Ishikawa (cell line): ENCODE results near the gene ACACB.

ENCODE experiments used
- CEBPB ChIP-seq: IDR thresholded peaks from 2 replicates; pipeline ENCODE4 v1.6.1; 2012
- CREB1 ChIP-seq: IDR thresholded peaks from 2 replicates; pipeline ENCODE4 v1.6.1; 2012; ENCODE audit warnings: low read depth
- EGR1 ChIP-seq: IDR thresholded peaks from 2 replicates; pipeline ENCODE4 v1.6.1; 2012
- EP300 ChIP-seq: IDR thresholded peaks from 2 replicates; pipeline ENCODE4 v1.6.1; 2012; ENCODE audit warnings: borderline replicate concordance
- FOXM1 ChIP-seq: IDR thresholded peaks from 2 replicates; pipeline ENCODE4 v1.6.1; 2012; ENCODE audit warnings: low read depth, borderline replicate concordance
- NFIC ChIP-seq: IDR thresholded peaks from 2 replicates; pipeline ENCODE4 v1.6.1; 2012
- RAD21 ChIP-seq: IDR thresholded peaks from 2 replicates; pipeline ENCODE4 v1.6.1; 2012; ENCODE audit warnings: low read depth
- TAF1 ChIP-seq: IDR thresholded peaks from 2 replicates; pipeline ENCODE4 v1.6.1; 2012; ENCODE audit warnings: low read depth, mild to moderate bottlenecking
- TCF12 ChIP-seq: IDR thresholded peaks from 2 replicates; pipeline ENCODE4 v1.6.1; 2012; ENCODE audit warnings: low read depth
- TEAD4 ChIP-seq: IDR thresholded peaks from 2 replicates; pipeline ENCODE4 v1.6.1; 2012
- USF1 ChIP-seq: IDR thresholded peaks from 2 replicates; pipeline ENCODE4 v1.6.1; 2012
- YY1 ChIP-seq: IDR thresholded peaks from 2 replicates; pipeline ENCODE4 v1.6.1; 2012; ENCODE audit warnings: low read depth
- ZBTB7A ChIP-seq: IDR thresholded peaks from 2 replicates; pipeline ENCODE4 v1.6.1; 2012; ENCODE audit warnings: low read depth
- TF ChIP-seq, protein P1 (sequence below): IDR thresholded peaks from 2 replicates; pipeline ENCODE4 v1.6.1; 2012
- TF ChIP-seq, protein P2 (sequence below): IDR thresholded peaks from 2 replicates; pipeline ENCODE4 v1.6.1; 2012; ENCODE audit warnings: low read depth, mild to moderate bottlenecking

Gene ACACB

GRCh38 chr12:109131154-109132050 lies 15.0 kb downstream of the ACACB start:
- no peak for TF ChIP-seq YY1
- no peak for TF ChIP-seq CEBPB
- no peak for TF ChIP-seq ZBTB7A
- no peak for TF ChIP-seq TCF12
- TF ChIP-seq CREB1, result no peak
- no peak for TF ChIP-seq EP300
- no peak for TF ChIP-seq EGR1
- no peak for TF ChIP-seq TAF1
- TF ChIP-seq TEAD4, result no peak
- TF ChIP-seq, protein P1, sequence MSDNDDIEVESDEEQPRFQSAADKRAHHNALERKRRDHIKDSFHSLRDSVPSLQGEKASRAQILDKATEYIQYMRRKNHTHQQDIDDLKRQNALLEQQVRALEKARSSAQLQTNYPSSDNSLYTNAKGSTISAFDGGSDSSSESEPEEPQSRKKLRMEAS, result no peak
- TF ChIP-seq NFIC, result no peak
- no peak for TF ChIP-seq USF1
- TF ChIP-seq, protein P2, sequence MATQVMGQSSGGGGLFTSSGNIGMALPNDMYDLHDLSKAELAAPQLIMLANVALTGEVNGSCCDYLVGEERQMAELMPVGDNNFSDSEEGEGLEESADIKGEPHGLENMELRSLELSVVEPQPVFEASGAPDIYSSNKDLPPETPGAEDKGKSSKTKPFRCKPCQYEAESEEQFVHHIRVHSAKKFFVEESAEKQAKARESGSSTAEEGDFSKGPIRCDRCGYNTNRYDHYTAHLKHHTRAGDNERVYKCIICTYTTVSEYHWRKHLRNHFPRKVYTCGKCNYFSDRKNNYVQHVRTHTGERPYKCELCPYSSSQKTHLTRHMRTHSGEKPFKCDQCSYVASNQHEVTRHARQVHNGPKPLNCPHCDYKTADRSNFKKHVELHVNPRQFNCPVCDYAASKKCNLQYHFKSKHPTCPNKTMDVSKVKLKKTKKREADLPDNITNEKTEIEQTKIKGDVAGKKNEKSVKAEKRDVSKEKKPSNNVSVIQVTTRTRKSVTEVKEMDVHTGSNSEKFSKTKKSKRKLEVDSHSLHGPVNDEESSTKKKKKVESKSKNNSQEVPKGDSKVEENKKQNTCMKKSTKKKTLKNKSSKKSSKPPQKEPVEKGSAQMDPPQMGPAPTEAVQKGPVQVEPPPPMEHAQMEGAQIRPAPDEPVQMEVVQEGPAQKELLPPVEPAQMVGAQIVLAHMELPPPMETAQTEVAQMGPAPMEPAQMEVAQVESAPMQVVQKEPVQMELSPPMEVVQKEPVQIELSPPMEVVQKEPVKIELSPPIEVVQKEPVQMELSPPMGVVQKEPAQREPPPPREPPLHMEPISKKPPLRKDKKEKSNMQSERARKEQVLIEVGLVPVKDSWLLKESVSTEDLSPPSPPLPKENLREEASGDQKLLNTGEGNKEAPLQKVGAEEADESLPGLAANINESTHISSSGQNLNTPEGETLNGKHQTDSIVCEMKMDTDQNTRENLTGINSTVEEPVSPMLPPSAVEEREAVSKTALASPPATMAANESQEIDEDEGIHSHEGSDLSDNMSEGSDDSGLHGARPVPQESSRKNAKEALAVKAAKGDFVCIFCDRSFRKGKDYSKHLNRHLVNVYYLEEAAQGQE, result no peak
- no peak for TF ChIP-seq FOXM1
- no peak for TF ChIP-seq RAD21

DNA sequence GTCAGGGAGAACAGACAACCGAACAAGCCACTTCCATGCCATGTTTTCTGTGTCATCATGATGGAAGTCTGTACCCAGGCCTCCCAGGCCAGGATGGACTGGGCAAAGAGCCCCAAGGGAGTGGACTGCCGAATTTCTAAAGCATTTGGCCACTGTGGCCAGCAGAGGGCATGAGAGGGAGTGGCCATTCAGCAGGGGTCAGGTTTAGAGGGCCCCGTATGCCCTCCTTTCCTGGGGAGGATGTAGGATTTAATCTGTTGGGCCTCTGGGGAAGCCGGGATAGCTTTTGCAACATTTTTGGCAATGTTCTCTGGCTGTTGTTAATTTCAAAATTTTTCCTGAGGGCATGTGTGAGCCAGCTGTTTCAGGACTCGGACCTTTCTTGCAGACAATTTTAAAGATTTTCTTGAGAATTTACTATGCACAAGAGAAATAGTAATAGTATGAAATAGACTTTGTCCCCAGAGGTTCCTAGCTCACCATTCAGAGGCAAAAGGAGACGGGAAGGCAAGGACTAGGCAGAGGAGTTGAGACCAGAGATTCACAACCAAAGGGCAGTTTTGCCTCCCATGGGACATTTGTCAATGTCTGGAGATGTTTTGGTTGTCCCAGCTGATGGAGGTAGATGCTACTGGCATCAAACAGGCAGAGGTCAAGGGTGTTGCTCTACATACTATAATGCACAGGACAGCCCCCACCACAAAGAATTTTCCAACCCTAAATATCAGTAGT lies 18.0 kb downstream of the ACACB start:
- peak; percentile 60 for TF ChIP-seq RAD21
- TF ChIP-seq TCF12, result no peak
- TF ChIP-seq EP300, result no peak

- TF ChIP-seq EP300, result no peak
- TF ChIP-seq CREB1, result no peak
- TF ChIP-seq USF1, result no peak
- no peak for TF ChIP-seq ZBTB7A
- TF ChIP-seq TCF12, result no peak
- no peak for TF ChIP-seq CEBPB
- TF ChIP-seq RAD21, result no peak
- TF ChIP-seq, protein P1, result no peak
These were observed 20.7 kb downstream of the ACACB start for GRCh38 chr12:109137055-109137454.

- TF ChIP-seq EGR1 (no peak), TAF1 (no peak), EP300 (no peak), NFIC (no peak), RAD21 (no peak), YY1 (no peak), TCF12 (no peak), CEBPB (no peak), USF1 (no peak), ZBTB7A (no peak), FOXM1 (no peak), TEAD4 (no peak), CREB1 (no peak)
- TF ChIP-seq, protein P1, result no peak
- TF ChIP-seq, protein P2, result no peak
These were observed 23.0 kb downstream of the ACACB start for GRCh38 chr12:109139360-109139759.

DNA sequence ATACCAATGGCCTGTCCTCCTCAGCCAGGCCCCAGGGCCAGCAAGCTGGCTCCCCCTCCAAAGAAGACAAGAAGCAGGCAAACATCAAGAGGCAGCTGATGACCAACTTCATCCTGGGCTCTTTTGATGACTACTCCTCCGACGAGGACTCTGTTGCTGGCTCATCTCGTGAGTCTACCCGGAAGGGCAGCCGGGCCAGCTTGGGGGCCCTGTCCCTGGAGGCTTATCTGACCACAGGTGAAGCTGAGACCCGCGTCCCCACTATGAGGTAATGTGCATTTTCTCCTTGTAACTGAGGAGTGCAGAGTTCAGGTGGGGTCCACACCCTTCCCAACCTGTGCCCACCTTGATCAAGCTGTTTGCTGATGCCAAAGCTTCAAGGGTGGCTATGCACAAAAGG lies 23.4 kb downstream of the ACACB start:
- no peak for TF ChIP-seq CEBPB
- no peak for TF ChIP-seq TCF12
- no peak for TF ChIP-seq TEAD4
- no peak for TF ChIP-seq FOXM1
- TF ChIP-seq YY1, result no peak
- no peak for TF ChIP-seq RAD21
- TF ChIP-seq CREB1, result no peak
- TF ChIP-seq TAF1, result no peak
- no peak for TF ChIP-seq NFIC
- no peak for TF ChIP-seq USF1
- no peak for TF ChIP-seq ZBTB7A
- no peak for TF ChIP-seq EGR1
- TF ChIP-seq, protein P1, result no peak
- TF ChIP-seq, protein P2, result no peak
- no peak for TF ChIP-seq EP300
